Activated CD4-positive, CD25-positive, alpha-beta regulatory T cell treated with anti-CD3 and anti-CD28 coated beads, Interleukin-2, amount 50 U/mL, for 16 hours (primary cell): ENCODE data around the gene UCP3.
A peak's percentile ranks its signal among the peaks of the same experiment; 100 is the strongest.

Source experiments
- DNase-seq: peaks from one replicate; pipeline ENCODE4 v3.0.0-alpha.2; 2020; ENCODE audit warnings: low read depth, low spot score

The UCP3 gene

GRCh38 chr11:74018331-74019005, 9.6 kb upstream of the UCP3 start:
- DNase-seq, result no peak

DNA sequence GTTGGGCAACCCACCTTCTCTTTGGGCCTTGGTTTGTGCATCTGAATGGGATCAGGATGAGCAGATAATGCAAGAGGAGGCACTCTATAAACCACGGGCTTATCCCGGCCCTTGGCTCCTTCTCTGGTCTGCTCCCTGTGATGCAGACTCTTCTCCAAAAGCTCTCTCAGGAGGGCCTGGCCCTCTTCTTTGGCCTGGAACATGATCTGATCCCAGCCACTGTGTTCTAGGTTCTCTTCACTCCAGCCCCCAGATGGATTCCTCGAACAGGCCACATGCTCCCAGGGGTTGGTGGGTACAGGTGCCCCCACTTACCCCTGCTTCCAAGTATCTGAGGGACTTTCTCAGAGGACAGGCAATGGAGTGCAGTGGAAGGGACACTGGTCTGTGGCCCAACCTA, 8.7 kb upstream of the UCP3 start:
- DNase-seq, result no peak

- DNase-seq, result no peak
Measured at GRCh38 chr11:74015919-74016684, 7.2 kb upstream of the UCP3 start.

- DNase-seq, result no peak
Measured at GRCh38 chr11:74014880-74015279, 6.0 kb upstream of the UCP3 start.

DNA sequence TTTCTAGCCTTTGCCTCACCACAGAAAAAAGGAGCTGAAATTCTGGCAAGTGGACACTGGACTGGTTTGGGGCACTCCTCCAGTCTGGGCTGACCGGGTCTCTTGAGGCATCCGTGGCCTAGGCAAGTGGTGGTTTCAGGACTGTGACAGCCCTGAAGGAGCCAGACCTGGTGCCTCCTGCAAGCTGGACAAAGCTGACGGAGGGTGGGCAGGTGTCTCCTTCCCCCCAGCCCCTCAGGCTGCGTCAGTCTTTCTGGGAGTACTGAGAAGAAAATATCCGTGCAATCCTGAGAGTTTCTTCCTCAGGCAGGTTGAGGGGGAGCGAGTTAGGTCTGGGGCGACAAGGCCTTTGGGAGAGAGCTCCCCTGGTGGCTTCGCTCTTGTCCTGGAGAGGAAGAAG, 4.3 kb upstream of the UCP3 start:
- DNase-seq, result no peak

- DNase-seq, result no peak
Measured at GRCh38 chr11:74012074-74012809, 3.4 kb upstream of the UCP3 start.

DNA sequence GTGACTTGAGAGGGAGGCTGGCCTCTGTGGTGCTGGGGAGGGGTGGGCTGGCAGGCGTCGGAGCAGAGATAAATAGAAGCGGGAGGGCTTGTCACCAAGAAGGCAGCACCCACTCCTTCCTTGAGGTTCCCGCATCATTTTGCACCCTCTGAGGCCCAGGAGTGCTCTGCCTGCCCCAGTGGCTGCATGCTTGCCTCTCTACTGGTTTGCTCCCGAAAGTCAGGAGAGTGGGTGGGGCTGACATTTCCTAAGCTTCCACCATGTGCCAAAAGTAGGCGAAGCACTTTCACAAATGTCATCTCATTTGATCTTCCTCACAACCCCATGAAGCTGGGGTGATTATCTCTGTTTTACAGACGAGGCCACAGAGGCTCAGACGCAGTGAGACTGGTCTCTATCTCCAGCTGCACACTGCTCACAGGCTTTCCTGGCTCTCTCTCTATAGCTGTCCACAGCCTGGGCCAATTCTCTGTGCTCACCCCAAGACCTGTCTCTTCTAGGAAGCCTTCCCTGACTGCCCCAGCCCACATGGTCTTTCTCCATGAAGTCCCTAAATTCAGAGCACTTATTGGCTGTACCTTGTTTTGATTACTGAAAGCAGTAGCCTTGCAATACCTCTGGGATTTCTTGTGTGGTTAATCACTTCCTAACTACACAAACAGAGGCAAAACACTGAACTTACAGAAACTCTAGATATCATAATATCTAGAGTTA, 2.6 kb upstream of the UCP3 start:
- no peak for DNase-seq

DNA sequence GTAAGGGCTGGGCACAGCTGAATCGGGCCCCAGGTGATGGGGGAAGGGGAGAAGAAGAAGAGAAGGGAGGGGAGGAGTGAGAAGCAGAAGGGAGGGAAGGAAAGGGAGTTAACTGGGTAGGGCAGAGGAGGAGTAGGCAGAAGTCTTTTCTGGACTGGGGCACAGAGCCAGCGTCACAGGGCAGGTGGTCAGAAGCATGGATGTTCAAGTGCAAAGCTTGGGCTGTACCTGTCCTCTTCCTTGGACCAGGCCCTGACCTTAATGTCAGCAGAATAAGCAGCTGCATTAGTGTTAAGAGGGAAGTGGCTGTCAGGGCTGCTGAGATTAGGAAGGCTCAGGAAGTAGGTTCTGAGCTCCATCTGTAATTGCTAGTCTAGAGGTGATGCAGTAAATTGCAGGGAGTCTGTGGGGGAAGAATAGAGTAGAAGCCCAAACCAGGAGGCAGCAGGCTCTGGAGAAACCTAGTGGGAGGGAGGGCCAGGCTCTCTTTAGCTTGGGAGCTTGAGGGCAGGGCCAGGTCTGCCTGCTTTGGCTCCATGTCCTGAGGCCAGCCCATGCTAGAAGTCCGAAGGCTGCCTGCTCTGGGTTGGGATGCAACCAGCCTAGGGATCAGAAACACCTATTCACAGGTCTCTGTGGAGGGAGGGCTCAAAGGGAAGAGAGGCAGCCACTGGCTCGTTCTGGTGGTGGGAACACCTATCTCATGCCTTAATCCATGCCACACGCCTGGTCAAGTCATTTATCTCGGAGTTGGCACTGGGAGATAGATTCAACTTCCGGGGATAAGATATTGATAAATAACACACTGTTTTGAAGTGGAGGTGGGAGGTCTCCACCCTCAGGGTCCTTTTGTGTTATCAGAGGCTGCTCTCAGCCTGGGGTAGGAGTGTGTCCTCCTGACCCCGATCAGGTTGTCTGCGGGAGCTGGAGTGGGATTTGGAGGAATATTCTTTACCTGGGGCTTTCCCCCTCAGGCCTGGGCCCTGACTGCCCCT, 1.7 kb upstream of the UCP3 start:
- no peak for DNase-seq

DNA sequence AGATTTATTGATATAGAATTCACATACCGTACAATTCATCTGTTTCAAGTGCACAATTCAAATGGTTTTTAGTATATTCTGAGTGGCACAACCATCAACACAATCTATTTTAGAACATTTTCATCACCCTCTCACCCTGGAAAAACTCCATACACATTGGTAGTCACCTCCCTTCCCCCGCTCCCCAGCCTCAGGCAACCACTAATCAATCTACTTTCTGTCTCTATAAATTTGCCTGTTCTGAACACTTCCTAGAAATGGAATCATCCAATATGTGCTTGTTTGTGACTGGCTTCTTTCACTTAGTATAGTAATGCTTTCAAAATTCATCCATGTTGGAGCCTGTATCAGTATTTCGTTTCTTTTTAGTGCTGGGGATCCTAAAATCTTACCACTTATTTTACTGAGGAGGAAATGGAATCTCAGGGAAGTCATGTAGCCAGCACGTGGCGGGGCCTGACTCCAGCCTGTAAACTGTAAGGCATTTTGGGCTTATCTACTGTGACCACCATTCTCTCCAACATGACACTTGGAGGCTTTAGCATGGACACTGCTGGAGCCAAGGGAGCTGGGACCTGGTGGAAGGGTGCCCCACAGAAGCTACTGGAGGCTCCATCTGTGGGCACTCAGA, 905 bp upstream of the UCP3 start:
- no peak for DNase-seq

GRCh38 chr11:74009230-74009547, 304 bp upstream of the UCP3 start:
- no peak for DNase-seq

DNA sequence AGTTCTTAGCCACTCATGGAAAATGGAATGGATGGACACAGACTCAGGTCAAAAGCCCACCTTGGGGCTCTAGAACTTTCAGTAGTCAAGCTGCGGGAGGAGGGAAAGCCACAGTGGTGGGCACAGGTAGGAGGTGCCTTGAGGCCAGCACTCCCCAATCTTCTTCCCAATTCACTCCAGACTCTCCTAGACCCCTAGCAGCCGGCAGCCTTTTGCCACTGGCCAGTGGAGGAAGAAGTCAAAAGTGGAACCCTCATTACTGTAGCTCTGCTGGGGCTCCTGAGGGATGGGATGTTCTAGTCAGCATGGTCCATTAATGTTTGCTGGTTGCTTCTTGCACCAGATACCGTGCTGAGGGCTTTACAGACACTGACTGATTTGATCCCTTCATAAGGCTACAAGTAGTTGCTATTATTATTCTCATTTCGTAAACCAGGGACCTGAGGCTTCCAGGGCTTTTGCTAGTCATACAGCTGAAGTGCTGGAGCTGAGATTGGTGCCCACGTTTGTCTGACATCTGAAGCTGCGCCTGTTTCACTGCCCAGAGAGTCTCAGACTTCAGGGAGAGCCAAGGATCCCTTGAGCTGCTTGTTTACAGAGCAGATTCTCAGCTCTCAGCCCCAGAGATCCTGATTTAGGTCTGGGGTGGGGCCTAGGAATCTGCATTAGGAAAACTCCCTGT, 1.1 kb downstream of the UCP3 start:
- no peak for DNase-seq

DNA sequence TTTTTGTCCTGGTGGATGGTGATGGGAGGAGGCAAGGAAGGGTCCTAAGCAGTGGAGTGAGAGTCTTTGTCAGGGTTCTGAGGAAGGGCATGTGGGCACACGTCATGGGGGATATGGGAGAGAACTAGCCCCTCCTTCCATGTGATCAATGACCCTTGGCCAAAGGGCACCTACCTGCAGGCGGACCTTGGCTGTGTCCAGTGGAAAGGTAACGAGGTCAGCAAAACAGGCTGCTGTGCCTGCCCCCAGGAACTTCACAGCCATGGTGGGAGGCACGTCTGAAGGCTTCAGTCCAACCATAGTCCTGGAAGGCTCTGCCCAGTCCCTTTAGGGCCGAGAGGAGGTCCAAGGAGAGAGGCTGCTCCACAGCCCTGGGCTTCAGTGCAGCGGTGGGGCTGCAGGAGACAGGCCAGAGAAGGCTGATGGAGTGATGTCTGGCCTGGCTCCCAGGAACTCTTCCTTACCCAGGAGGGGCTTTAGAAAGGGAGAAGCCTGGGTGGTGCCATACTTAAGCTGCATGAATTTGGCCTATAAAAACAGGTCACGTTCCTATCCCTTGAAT, 2.1 kb downstream of the UCP3 start:
- DNase-seq, result no peak

DNA sequence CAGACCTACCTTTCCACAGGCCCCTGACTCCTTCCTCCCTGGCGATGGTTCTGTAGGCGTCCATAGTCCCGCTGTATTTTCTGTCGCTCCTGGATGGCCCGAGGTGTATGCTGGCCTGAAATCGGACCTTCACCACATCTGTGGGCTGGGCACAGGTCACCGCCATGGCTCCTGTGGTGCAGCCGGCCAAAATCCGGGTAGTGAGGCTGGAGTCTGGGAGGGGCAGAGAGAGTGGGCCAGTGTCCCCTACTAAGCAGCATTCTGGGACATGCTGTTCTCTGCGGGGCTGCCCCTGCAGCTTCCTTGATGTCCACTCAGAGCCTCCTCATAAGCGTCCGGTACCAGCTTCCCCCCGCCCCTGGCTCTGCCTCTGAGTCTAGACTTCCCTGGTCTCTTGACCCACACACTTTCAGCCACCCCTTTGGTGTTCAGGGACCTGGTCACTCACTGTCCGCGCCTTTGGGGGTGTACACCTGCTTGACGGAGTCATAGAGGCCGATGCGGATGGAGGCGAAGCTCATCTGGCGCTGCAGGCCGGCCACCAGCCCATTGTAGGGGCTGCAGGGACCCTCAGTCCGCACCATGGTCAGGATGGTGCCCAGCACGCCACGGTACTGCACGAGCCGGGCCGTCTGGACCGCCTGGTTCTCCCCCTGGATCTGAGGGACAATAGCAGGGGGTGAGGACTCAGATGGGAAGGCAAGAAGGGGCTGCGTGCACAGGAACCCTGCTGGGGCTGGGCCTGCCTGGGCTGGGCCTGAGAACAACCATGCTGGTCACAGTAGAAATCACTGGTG, 3.0 kb downstream of the UCP3 start:
- DNase-seq, result no peak

- DNase-seq, result peak; percentile 71
Measured at GRCh38 chr11:74004759-74005615, 3.9 kb downstream of the UCP3 start.

DNA sequence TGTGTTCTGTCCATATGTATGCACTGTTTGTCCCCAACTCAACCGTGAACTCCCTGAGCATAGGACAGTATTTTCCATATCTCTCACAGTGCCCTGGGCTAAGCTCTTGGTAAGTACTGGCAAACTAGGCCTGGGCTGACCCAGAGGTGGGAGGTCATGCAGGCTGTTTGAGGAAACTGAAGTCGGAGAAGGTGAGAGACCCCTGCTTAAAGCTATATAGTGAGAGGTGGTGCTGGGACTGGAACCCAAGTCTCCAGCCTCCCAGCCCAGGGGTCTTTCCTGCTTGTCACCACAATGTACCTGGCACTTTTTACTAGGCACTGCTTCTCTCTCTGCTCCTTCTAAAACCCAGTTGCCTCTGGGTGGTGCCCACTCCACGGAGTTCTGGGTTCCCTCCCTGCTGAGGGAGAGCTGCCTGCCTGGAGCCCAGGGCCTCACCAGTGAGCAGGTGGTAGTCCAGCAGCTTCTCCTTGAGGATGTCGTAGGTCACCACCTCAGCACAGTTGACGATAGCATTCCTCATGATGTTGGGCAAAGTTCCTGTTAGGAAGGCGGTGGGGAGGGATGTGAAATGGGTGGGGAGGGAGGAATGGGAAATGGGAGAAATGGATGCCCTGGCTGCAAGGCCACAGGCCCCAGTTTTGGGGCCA, 4.7 kb downstream of the UCP3 start:
- DNase-seq, result no peak

DNA sequence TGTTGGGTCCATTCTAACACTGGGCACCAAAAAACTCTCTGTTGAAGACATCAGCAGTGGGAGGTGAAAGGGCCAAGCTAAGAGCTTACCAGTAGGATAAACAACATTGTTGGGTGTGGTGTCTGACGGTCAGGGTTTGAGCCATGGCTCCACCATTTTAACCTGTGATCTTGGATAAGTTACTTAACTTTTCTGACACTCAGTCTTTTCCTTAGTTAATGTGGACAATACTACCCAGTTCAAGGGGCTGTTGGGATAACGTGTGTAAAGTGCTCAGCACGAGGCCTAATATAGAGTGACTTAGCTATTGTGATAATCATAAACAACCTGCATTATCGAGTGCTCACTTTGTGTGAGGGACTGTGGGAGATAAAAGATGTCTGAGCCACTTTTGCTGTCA, 6.1 kb downstream of the UCP3 start:
- DNase-seq, result no peak

- no peak for DNase-seq
Measured at GRCh38 chr11:74001822-74002286, 7.0 kb downstream of the UCP3 start.
